Jurkat, Clone E6-1 (cell line): Measurements from ENCODE around the gene USP46.

Source experiments
- DNase-seq: peaks from one replicate; pipeline ENCODE4 v3.0.0-alpha.2; 2011; ENCODE audit warnings: low read depth, low spot score
- H3K4me3 ChIP-seq: 2 replicates; pipeline ENCODE4 v1.5.1; 2011; ENCODE audit warnings: mild to moderate bottlenecking, low read length, control low read depth, moderate library complexity

USP46 gene

GRCh38 chr4:52627876-52628275, 31.2 kb downstream of the USP46 start:
- H3K4me3 ChIP-seq = no peak overlapping the region

GRCh38 chr4:52625216-52625615, 33.9 kb downstream of the USP46 start:
- no peak for DNase-seq
- H3K4me3 ChIP-seq = no peak overlapping the region

More at GRCh38 chr4:52627876-52628275, 31.2 kb downstream of the USP46 start:
- no peak for DNase-seq

GRCh38 chr4:52622564-52622963, 36.5 kb downstream of the USP46 start:
- no peak for DNase-seq
- no peak overlapping the region for H3K4me3 ChIP-seq

GRCh38 chr4:52621567-52621966, 37.5 kb downstream of the USP46 start:
- DNase-seq = no peak
- no peak overlapping the region for H3K4me3 ChIP-seq

- DNase-seq = no peak
- H3K4me3 ChIP-seq = no peak overlapping the region
These were observed 39.5 kb downstream of the USP46 start for GRCh38 chr4:52619591-52619931.

GRCh38 chr4:52618795-52619590, 40.1 kb downstream of the USP46 start:
- no peak for DNase-seq
- no peak overlapping the region for H3K4me3 ChIP-seq

GRCh38 chr4:52617336-52618020, 41.6 kb downstream of the USP46 start:
- peak; percentile 8 for DNase-seq
- no peak overlapping the region for H3K4me3 ChIP-seq

- no peak for DNase-seq
- no peak overlapping the region for H3K4me3 ChIP-seq
These were observed 44.9 kb downstream of the USP46 start for GRCh38 chr4:52614241-52614640.

GRCh38 chr4:52612341-52612740, 46.8 kb downstream of the USP46 start:
- DNase-seq = no peak
- H3K4me3 ChIP-seq = no peak overlapping the region

- H3K4me3 ChIP-seq = no peak overlapping the region
- DNase-seq = no peak
These were observed 48.0 kb downstream of the USP46 start for GRCh38 chr4:52611030-52611555.

GRCh38 chr4:52606726-52607125, 52.4 kb downstream of the USP46 start:
- H3K4me3 ChIP-seq = no peak overlapping the region
- DNase-seq = no peak

GRCh38 chr4:52606040-52606439, 53.1 kb downstream of the USP46 start:
- DNase-seq = no peak
- H3K4me3 ChIP-seq = no peak overlapping the region

GRCh38 chr4:52604215-52604614, 54.9 kb downstream of the USP46 start:
- no peak overlapping the region for H3K4me3 ChIP-seq
- DNase-seq = no peak

- no peak for DNase-seq
These were observed 58.8 kb downstream of the USP46 start for GRCh38 chr4:52600275-52600674.

GRCh38 chr4:52595001-52595400, 64.1 kb downstream of the USP46 start:
- no peak overlapping the region for H3K4me3 ChIP-seq
- DNase-seq = no peak

More at GRCh38 chr4:52600275-52600674, 58.8 kb downstream of the USP46 start:
- no peak overlapping the region for H3K4me3 ChIP-seq

GRCh38 chr4:52592287-52592686, 66.8 kb downstream of the USP46 start:
- no peak for DNase-seq
- H3K4me3 ChIP-seq = no peak overlapping the region

- H3K4me3 ChIP-seq = no peak overlapping the region
- DNase-seq = no peak
These were observed 70.1 kb downstream of the USP46 start for GRCh38 chr4:52588771-52589591.

GRCh38 chr4:52588097-52588496, 71.0 kb downstream of the USP46 start:
- no peak for DNase-seq
- no peak overlapping the region for H3K4me3 ChIP-seq

- H3K4me3 ChIP-seq = no peak overlapping the region
- DNase-seq = no peak
These were observed 73.0 kb downstream of the USP46 start for GRCh38 chr4:52586069-52586468.

- H3K4me3 ChIP-seq = no peak overlapping the region
- DNase-seq = no peak
These were observed 73.7 kb downstream of the USP46 start for GRCh38 chr4:52585379-52585778.
